Tibial nerve (tissue), 4 donors: Measurements from ENCODE around the gene CSNK2A1. TPM values are rescaled to one million over a fixed set of nuclear protein-coding genes. Genes with fewer than 3 reads are reported as not detected.

Experiments
- DNase-seq, 2 donors: peaks; one replicate each; pipeline ENCODE4 v3.0.0-alpha.2; 2019; ENCODE audit warnings: low spot score in 2 of 2
- H3K27ac ChIP-seq, 4 donors: fragments of 200-600 bp; sonication (generic) in 3 of 4; one replicate each; pipeline ENCODE4 v1.5.1; 2017 to 2019; ENCODE audit warnings: mild to moderate bottlenecking in 1 of 4
- H3K27me3 ChIP-seq, 2 donors: fragments of 200-600 bp; sonication (generic) in 1 of 2; one replicate each; pipeline versions ENCODE4 v1.5.1 to v1.6.0; 2017 to 2019
- H3K36me3 ChIP-seq, 3 donors: fragments of 200-600 bp; sonication (generic); one replicate each; pipeline ENCODE4 v1.5.1; 2018 to 2019
- H3K4me1 ChIP-seq, 4 donors: fragments of 200-600 bp; sonication (generic) in 3 of 4; one replicate each; pipeline ENCODE4 v1.5.1; 2017 to 2019
- H3K4me3 ChIP-seq, 4 donors: fragments of 200-600 bp; sonication (generic) in 3 of 4; one replicate each; pipeline ENCODE4 v1.5.1; 2017 to 2019; ENCODE audit warnings: mild to moderate bottlenecking in 1 of 4, moderate library complexity in 1 of 4
- H3K9me3 ChIP-seq, 4 donors: fragments of 200-600 bp; sonication (generic) in 3 of 4; one replicate each; pipeline ENCODE4 v1.5.1; 2017 to 2019
- EP300 ChIP-seq, 2 donors: sonication (generic); formaldehyde crosslinking; IDR thresholded peaks; one replicate each; pipeline ENCODE4 v1.6.1; 2017; ENCODE audit warnings: antibody characterized with exemption in 2 of 2, mild to moderate bottlenecking in 1 of 2
- POLR2A ChIP-seq, 2 donors: fragments of 450-650 bp; IDR thresholded peaks; one replicate each; pipeline ENCODE4 v1.6.1; 2017; ENCODE audit warnings: antibody characterized with exemption in 2 of 2, mild to moderate bottlenecking in 2 of 2, moderate library complexity in 2 of 2
- WGBS, 2 donors: methylation state at CpG; one replicate each; pipeline ENCODE4 v1.1.5; 2018; 5-methylcytosine and 5-hydroxymethylcytosine counted together
- total RNA-seq, 4 donors: library from RNA; depleted of rRNA; stranded (reverse); fragments of >200 nt; gene quantifications; one replicate each; pipeline ENCODE4 v1.1.0, GENCODE V29; 2016
- TF ChIP-seq, protein P1 (sequence below), 5 experiments: fragments of 200-600 bp in 3 of 5; fragments of 450-650 bp in 2 of 5; sonication (generic) in 3 of 5; IDR thresholded peaks; one replicate each; pipeline ENCODE4 v1.5.1; 2016 to 2019; ENCODE audit warnings: antibody characterized with exemption in 5 of 5, mild to moderate bottlenecking in 3 of 5, moderate library complexity in 2 of 5

Gene CSNK2A1
- total RNA-seq, 4 donors from 2014 or later: 60.7 to 73.0 (median 64.1) TPM

DNA sequence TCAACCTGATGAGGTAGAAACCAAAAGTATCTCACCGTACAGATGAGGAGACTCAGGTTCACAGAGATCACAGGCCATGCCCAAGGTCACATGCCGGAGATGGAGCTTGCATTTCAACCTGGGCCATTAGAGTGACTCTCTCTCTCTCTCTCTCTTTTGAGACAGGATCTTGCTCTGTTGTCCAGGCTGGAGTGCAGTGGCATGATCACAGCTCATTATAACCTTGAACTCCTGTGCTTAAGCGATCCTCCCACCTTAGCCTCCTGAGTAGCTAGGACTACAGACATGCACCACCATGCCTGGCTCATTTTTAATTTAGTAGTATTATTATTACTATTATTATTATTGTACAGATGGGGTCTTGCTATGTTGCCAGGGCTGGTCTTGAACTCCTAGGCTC lies 2.8 kb upstream of the CSNK2A1 start:
- H3K4me1 ChIP-seq: peaks cover 0 to 21% (median 19%) of the 10 kb centered on the region in 4 donors
- H3K4me3 ChIP-seq: no peak overlapping the region
- 81 to 88% methylated on average over 3 of the region's 3 CpGs for WGBS, 2 donors
- peaks cover 0 to 15% of the 10 kb centered on the region in 2 donors for H3K27me3 ChIP-seq
- no peak for DNase-seq
- H3K27ac ChIP-seq: no peak overlapping the region
- H3K36me3 ChIP-seq: no peaks in the 10 kb centered on the region
- no peaks in the 10 kb centered on the region for H3K9me3 ChIP-seq
- TF ChIP-seq POLR2A (IDR thresholded peaks at IDR 0.05) (no peak), EP300 (IDR thresholded peaks at IDR 0.05) (no peak)
- TF ChIP-seq, protein P1, sequence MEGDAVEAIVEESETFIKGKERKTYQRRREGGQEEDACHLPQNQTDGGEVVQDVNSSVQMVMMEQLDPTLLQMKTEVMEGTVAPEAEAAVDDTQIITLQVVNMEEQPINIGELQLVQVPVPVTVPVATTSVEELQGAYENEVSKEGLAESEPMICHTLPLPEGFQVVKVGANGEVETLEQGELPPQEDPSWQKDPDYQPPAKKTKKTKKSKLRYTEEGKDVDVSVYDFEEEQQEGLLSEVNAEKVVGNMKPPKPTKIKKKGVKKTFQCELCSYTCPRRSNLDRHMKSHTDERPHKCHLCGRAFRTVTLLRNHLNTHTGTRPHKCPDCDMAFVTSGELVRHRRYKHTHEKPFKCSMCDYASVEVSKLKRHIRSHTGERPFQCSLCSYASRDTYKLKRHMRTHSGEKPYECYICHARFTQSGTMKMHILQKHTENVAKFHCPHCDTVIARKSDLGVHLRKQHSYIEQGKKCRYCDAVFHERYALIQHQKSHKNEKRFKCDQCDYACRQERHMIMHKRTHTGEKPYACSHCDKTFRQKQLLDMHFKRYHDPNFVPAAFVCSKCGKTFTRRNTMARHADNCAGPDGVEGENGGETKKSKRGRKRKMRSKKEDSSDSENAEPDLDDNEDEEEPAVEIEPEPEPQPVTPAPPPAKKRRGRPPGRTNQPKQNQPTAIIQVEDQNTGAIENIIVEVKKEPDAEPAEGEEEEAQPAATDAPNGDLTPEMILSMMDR (IDR thresholded peaks at IDR 0.05): no peak

DNA sequence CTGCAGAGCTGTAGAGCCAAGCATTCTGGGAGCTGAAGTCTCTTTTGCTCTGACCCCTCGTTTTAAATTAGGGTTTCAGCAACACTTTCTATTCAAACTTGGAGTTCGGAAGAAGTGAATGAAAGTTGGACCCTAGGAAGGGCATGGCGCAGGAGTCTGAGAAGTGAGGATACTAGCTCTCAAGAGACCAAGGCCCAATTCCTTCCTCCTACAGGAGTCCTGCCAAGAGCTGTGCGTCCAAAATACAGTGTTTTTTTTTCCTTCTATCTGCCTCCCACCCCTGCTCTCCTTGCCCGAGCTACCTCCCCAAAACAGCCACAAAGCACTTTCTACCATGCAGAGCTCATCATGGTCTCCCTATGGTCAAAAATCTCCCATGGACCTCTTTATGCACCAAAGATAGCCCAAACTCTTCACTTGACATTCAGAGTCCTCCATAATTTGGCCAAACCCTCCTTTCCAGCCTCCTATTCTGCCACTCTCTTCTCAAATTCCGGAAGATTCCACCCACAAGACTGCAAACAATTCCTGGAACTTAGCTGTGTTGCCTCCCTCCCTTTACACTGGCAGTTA lies 649 bp upstream of the CSNK2A1 start:
- peak overlapping the region; percentile 79 to 96 (median 91) for H3K27ac ChIP-seq
- DNase-seq: no peak
- H3K27me3 ChIP-seq: peaks cover 0 to 5% of the 10 kb centered on the region in 2 donors
- no peak for TF ChIP-seq POLR2A (IDR thresholded peaks at IDR 0.05)
- no peak for TF ChIP-seq EP300 (IDR thresholded peaks at IDR 0.05)
- TF ChIP-seq, protein P1 (IDR thresholded peaks at IDR 0.05): no peak
- H3K36me3 ChIP-seq: peaks cover 0 to 6% (median 0%) of the 10 kb centered on the region in 3 donors
- H3K4me1 ChIP-seq: peaks cover 0 to 36% (median 20%) of the 10 kb centered on the region in 4 donors
- 51 to 54% methylated on average over 6 of the region's 6 CpGs for WGBS, 2 donors
- H3K9me3 ChIP-seq: peaks cover 0 to 15% (median 0%) of the 10 kb centered on the region in 4 donors
- H3K4me3 ChIP-seq: peak overlapping the region in 3 of 4 donors; percentile 84 to 98 (median 97)

DNA sequence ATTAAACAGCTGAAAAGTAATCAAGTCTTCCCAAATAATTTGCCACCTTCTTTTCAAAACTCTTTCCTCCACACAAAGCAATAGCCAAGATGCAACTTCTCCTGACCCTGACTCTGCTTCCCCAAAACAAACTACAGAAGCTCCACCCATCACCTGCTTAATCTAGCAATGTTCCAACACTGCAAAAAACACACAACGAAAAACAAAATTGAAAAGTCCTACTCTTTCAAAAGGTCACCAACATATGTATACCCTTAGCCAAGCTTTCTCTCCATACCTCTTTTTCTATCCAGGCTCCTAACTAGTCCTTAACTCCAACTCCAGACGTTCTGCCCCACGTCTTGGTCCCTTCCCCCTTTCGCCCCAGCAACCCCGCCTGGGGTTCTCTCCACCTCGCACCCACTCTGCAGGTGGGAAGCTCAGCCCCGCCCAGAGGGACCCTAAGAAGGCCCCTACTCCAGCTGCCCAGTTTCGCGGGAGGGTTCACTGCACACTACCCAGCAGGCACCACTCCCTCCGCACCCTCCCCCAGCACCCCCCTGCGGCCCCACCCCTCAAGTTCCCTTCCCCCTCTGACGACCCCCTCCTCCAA lies 717 bp downstream of the CSNK2A1 start:
- H3K9me3 ChIP-seq: peaks cover 0 to 15% (median 0%) of the 10 kb centered on the region in 4 donors
- H3K36me3 ChIP-seq: peaks cover 0 to 6% (median 0%) of the 10 kb centered on the region in 3 donors
- peak overlapping the region; percentile 84 to 98 (median 97) for H3K4me3 ChIP-seq
- peaks cover 0 to 39% (median 20%) of the 10 kb centered on the region in 4 donors for H3K4me1 ChIP-seq
- H3K27ac ChIP-seq: peak overlapping the region; percentile 79 to 96 (median 91)
- no peaks in the 10 kb centered on the region for H3K27me3 ChIP-seq
- no peak for DNase-seq
- WGBS, 2 donors: 2 to 3% methylated on average over 12 of the region's 12 CpGs
- no peak for TF ChIP-seq POLR2A (IDR thresholded peaks at IDR 0.05)

DNA sequence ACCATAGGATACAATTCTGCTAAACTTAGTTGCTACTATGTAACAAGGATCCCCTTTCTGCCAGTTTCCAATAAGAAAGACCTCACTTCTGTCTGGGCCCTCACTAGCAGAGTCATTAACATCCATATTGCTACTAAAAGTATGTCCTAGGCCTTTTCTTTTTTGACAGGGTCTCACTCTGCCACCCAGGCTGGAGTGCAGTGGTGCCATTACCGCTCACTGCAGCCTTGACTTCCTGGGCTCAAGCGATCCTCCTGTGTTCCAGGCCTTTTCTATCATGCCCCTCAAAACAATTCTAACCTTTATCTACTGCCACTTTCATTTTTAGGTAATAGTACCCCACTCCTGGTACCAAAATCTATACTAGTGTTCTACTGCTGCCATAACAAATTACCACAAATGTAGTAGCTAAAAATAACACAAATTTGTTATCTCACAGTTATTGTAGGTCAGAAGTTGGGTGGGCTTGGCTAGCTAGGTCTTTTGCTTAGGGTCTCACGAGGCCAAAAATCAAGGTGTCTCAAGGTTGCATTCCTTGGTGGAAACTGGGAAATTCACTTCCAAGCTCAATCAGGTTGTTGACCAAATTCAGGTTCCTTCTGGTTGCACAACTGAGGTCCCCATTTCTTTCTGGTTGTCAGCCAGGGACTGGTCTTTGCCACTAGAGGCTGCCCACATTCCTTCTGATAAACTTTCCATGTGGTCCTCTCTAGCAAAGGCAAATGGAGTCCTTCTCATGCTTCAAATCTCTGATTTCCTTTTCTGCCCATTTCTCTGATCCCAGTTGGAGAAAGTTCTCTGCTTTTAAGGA lies 3.0 kb downstream of the CSNK2A1 start:
- Histone ChIP-seq H3K4me3 (no peak overlapping the region), H3K9me3 (peaks cover 0 to 15% (median 0%) of the 10 kb centered on the region in 4 donors), H3K27ac (no peak overlapping the region), H3K4me1 (peaks cover 0 to 61% (median 30%) of the 10 kb centered on the region in 4 donors), H3K36me3 (peaks cover 0 to 6% (median 0%) of the 10 kb centered on the region in 3 donors), H3K27me3 (no peaks in the 10 kb centered on the region)
- TF ChIP-seq, protein P1 (IDR thresholded peaks at IDR 0.05): no peak
- no peak for TF ChIP-seq EP300 (IDR thresholded peaks at IDR 0.05)
- TF ChIP-seq POLR2A (IDR thresholded peaks at IDR 0.05): no peak
- WGBS, 2 donors: 95 to 98% methylated on average over 3 of the region's 3 CpGs
- no peak for DNase-seq

DNA sequence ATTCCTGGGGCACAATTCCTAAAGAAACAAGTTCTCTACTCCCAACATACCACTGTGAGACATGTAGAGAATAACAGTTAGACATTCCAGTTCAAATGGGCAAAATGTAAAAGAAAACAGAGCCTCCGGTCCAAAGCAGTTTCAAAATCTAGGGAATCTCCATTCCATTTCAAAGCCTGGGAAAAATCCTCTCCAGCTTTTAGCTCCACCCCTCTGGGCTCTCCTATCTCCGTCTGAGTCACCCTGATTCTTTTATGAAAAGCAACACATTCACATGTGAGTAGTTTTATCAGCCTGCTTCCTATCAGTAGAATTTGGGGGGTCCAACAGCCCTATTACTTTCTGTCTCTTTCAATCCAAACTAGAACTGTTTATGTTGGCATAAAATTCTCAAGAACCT lies 3.7 kb downstream of the CSNK2A1 start:
- no peak for TF ChIP-seq EP300 (IDR thresholded peaks at IDR 0.05)
- TF ChIP-seq, protein P1 (IDR thresholded peaks at IDR 0.05): no peak
- TF ChIP-seq POLR2A (IDR thresholded peaks at IDR 0.05): no peak
- WGBS, 2 donors: 32 to 33% methylated on average over 2 of the region's 2 CpGs
- Histone ChIP-seq H3K9me3 (peaks cover 0 to 15% (median 0%) of the 10 kb centered on the region in 4 donors), H3K4me1 (peaks cover 0 to 68% (median 30%) of the 10 kb centered on the region in 4 donors), H3K27me3 (no peaks in the 10 kb centered on the region), H3K36me3 (peaks cover 0 to 6% (median 0%) of the 10 kb centered on the region in 3 donors), H3K4me3 (no peak overlapping the region), H3K27ac (no peak overlapping the region)
- peak in 1 of 2 donors; percentile 9 for DNase-seq
